GM18505 (cell line): ENCODE results near the gene SUSD3.

ENCODE experiments used
- ATAC-seq: cut with Tn5 transposase; IDR thresholded peaks from one replicate; pipeline ENCODE4 v1.9.1; 2021; ENCODE audit not compliant: unreplicated experiment
- POLR2A ChIP-seq: IDR thresholded peaks from 4 replicates; pipeline ENCODE4 v1.6.1; 2011; ENCODE audit warnings: borderline replicate concordance; ENCODE audit not compliant: insufficient read depth, insufficient read length; ENCODE audit errors: extremely low read depth

SUSD3 gene

GRCh38 chr9:93061791-93062763 is 3.6 kb downstream of the SUSD3 start:
- no peak for ATAC-seq
- peak; percentile 26 for TF ChIP-seq POLR2A

DNA sequence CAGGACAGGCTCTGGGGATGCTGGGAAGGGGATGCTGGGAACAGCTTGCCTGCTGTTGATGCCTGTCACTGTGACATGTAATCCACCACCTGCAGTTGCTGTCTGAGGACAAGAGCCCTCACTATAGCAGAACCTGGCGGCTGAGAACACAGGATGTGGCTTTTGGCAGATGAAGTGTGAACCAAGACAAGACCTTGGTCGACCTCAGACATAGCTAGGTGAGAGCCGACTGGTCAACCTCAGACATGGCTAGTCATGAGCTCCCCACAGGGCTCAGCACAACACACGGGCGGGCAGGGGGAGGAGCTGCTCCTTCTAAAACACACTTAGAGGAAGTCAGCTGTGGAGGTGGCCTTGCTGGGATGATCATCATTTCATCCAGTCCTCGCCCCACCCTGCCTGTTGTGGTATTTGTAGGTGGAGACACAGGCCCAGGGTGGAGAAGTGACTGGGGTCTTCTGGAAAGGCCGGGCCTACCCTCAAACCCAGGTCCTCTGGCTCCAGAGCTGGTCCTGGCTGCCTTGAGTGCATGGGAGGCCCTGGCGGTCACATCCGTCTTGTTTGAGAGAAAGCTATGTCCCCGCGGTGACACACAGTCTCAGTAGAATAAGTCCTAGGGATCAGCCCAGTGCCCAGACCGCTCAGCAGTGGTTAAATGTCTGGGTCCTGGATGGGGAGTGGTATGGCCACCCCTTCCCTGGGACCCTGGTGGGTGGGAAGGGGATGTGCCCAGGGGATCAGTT is 6.1 kb downstream of the SUSD3 start:
- TF ChIP-seq POLR2A: peak; percentile 78
- ATAC-seq: peak; percentile 80

- no peak for ATAC-seq
- TF ChIP-seq POLR2A: no peak
Observed at GRCh38 chr9:93065135-93065720, 6.7 kb downstream of the SUSD3 start.

DNA sequence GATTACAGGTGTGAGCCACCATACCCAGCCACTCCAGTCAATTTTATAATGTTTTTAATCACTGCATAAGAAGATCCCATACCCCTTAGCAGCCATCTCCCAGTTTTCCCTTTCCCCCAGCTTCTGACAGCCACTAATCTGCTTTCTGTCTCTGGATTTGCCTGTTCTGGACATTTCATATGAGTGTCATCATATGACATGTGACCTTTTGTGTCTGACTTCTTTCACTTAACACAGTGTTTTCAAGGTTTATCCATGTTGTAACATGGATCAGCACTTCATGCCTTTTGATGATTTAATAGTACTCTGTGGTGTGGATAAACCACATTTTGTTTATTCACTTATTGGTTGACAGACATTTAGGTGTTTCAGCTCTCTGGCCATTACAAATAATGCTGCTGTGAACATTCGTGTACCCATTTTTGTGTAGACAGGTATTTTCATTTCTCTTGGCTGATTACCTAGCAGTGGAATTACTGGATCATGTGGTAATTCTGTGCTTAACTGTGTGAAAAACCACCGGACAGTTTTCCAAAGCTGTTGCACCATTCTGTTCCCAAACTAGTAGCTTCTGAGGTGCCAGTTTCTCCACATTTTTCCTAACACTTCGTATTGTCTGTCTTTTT is 8.6 kb downstream of the SUSD3 start:
- ATAC-seq: no peak
- TF ChIP-seq POLR2A: no peak

DNA sequence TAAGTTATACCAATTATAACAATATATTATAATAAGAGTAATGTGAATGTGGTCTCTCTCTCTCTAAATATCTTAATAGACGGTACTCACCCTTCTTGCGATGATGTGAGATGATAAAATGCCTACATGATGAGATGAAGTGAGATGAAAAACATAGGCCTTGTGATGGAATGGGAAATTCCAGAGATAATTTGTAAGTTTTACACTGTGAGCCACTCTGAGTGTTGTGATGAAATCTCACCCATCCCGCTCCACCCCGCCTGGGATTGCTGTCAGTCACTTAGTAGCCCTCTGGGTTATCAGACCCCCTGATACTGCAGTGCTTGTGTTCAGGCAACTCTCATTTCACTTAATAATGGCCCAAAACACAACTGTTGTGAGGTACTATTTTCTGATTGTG is 10.5 kb downstream of the SUSD3 start:
- TF ChIP-seq POLR2A: no peak
- no peak for ATAC-seq

- no peak for TF ChIP-seq POLR2A
- ATAC-seq: no peak
Observed at GRCh38 chr9:93071464-93071863, 13.0 kb downstream of the SUSD3 start.

DNA sequence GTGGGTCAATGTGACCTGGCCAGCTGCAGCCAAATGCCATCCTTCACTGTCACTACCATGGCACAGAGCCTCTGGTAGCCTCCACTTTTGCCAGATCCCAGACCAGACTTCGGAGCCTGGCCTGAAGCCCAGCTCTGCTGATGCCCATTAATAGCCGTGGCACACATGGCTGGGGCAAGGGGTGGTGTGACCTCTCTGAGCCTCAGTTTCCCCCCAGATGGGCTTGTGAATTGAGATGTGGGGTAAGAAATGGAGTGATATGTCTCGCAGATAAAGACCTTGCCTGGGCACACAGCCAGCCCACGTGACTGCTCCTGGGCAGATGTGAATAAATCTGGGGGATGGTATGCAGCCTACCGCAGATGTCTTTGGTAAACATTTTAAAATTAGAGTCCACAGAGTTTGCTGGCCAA is 13.9 kb downstream of the SUSD3 start:
- no peak for ATAC-seq
- TF ChIP-seq POLR2A: no peak

GRCh38 chr9:93076101-93076791 is 17.7 kb downstream of the SUSD3 start:
- TF ChIP-seq POLR2A: no peak
- no peak for ATAC-seq

DNA sequence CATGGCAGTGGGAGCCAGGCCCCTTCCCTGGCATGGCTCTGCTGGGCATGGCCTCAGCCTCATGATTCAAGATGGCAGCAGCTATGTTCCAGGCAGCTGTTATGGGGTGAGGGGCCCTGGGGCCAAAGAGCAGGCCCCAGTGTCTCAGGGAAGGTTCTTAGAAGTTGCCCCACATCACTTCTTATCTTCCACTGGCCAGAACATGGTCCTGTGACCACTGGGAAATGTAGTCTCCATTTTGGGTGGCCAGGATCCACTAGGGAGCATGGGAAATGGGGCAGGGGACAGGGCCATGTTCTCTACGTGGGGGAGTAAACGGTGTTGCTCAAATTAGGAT is 18.3 kb downstream of the SUSD3 start:
- TF ChIP-seq POLR2A: no peak
- no peak for ATAC-seq

DNA sequence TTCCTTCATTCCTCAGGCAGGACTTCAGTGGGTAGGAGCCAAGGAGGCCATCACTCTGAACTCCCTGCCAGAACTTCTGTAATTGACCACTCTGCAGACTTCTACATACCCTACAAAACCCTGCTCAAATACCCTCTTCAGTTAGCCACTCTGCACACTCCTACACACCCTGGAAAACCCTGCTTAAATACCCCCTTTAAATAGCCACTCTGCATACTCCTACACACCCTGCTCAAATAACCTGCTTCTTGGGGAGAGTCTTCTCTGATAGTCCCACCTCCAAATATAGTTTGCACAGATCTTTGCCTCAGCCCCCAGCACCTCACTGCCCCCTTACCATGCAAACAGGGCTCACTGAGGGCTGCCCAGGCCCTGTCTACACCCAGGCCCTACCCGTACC is 18.9 kb downstream of the SUSD3 start:
- no peak for ATAC-seq
- TF ChIP-seq POLR2A: no peak

- no peak for ATAC-seq
- TF ChIP-seq POLR2A: no peak
Observed at GRCh38 chr9:93077811-93078210, 19.3 kb downstream of the SUSD3 start.

GRCh38 chr9:93079371-93079770 is 20.9 kb downstream of the SUSD3 start:
- no peak for TF ChIP-seq POLR2A

DNA sequence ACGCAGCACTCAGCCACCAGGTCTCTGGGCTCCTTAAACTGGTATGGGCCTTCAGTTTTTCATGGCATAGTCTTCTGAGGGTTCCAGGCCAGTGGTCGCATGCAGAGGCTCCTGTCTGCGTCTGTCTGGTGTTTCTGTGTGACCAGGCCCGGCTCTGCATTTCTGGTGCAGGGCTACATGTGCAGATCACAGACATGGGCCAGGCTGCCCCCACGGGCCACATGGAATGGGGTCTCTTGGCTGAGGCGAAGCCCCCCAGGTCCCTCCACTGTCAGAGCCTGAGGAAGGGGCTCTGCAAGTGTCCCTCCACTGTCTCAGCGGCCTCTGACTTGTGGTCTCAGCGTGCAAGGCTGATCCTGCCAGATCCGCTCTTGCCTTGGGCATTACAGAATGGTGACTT is 21.9 kb downstream of the SUSD3 start:
- ATAC-seq: no peak
- TF ChIP-seq POLR2A: no peak

More at GRCh38 chr9:93079371-93079770, 20.9 kb downstream of the SUSD3 start:
- ATAC-seq: no peak
